Sigmoid colon (tissue), 7 donors: Measurements from ENCODE around the gene OR10G7. TPM values are rescaled to one million over a fixed set of nuclear protein-coding genes. Genes with fewer than 3 reads are reported as not detected.

Experiments used
- DNase-seq: peaks from one replicate; pipeline ENCODE4 v3.0.0-alpha.2; 2019
- H3K27ac ChIP-seq, 4 donors: fragments of 200-600 bp; sonication (generic); one replicate each; pipeline ENCODE4 v1.5.1; 2016 to 2019; ENCODE audit warnings: mild to moderate bottlenecking in 1 of 4
- H3K27me3 ChIP-seq, 3 donors: fragments of 200-600 bp; sonication (generic); one replicate each; pipeline ENCODE4 v1.5.1; 2019; ENCODE audit warnings: mild to moderate bottlenecking in 1 of 3
- H3K36me3 ChIP-seq, 4 donors: fragments of 200-600 bp; sonication (generic); one replicate each; pipeline ENCODE4 v1.5.1; 2016 to 2019
- H3K4me1 ChIP-seq, 4 donors: fragments of 200-600 bp; sonication (generic); one replicate each; pipeline ENCODE4 v1.5.1; 2017 to 2019
- H3K4me3 ChIP-seq, 4 donors: fragments of 200-600 bp; sonication (generic); one replicate each; pipeline ENCODE4 v1.5.1; 2017 to 2019; ENCODE audit warnings: mild to moderate bottlenecking in 2 of 4, moderate library complexity in 1 of 4
- H3K9me3 ChIP-seq, 4 donors: fragments of 200-600 bp in 3 of 4; sonication (generic) in 3 of 4; one replicate each; pipeline versions ENCODE4 v1.5.1 to v1.6.1; 2013 to 2019
- CTCF ChIP-seq, 4 experiments: fragments of 450-650 bp in 3 of 4; fragments of 200-600 bp in 1 of 4; IDR thresholded peaks; one replicate each; pipeline ENCODE4 v1.5.1; 2016 to 2019; ENCODE audit warnings: antibody characterized with exemption in 4 of 4, mild to moderate bottlenecking in 3 of 4, moderate library complexity in 2 of 4
- EP300 ChIP-seq, 4 donors: sonication (generic); formaldehyde crosslinking; IDR thresholded peaks; one replicate each; pipeline ENCODE4 v1.6.1; 2017; ENCODE audit warnings: antibody characterized with exemption in 4 of 4
- POLR2A ChIP-seq, 2 donors: fragments of 450-650 bp; IDR thresholded peaks; one replicate each; pipeline ENCODE4 v1.6.1; 2016; ENCODE audit warnings: antibody characterized with exemption in 2 of 2, mild to moderate bottlenecking in 2 of 2, moderate library complexity in 2 of 2
- POLR2AphosphoS5 ChIP-seq, 4 donors: sonication (generic); formaldehyde crosslinking; IDR thresholded peaks; one replicate each; pipeline ENCODE4 v1.6.1; 2017; ENCODE audit warnings: antibody characterized with exemption in 4 of 4
- WGBS, 2 donors: extraction: QIAGEN DNeasy Blood & Tissue Kit; methylation state at CpG; one replicate each; pipeline ENCODE4 v1.1.7; 2013; 5-methylcytosine and 5-hydroxymethylcytosine counted together
- intact Hi-C: fragments of 100-400 bp; cut with DNase I; formaldehyde crosslinking; loops from one replicate; pipeline ENCODE4 v1.15.1; 2023
- polyA plus RNA-seq, 3 donors: library from polyadenylated mRNA; stranded (reverse); fragments of 200-250 nt; gene quantifications; one replicate each; pipeline ENCODE4 v1.2.3, GENCODE V29; 2013
- total RNA-seq, 4 donors: library from RNA; depleted of rRNA; stranded (reverse); fragments of >200 nt; gene quantifications; one replicate each; pipeline ENCODE4 v1.1.0, GENCODE V29; 2016
- donor health status: healthy with polysubstance abuse.
- donor health status: Bipolar disorder and iron deficiency.
- donor health status: healthy.

OR10G7 gene
- total and polyA plus RNA-seq, 7 donors, result not detected

- Histone ChIP-seq H3K27ac (no peak overlapping the region), H3K27me3 (peaks cover 0 to 26% (median 7%) of the 10 kb centered on the region in 3 donors), H3K4me1 (peaks cover 0 to 10% (median 8%) of the 10 kb centered on the region in 4 donors), H3K36me3 (no peaks in the 10 kb centered on the region), H3K4me3 (no peak overlapping the region), H3K9me3 (no peaks in the 10 kb centered on the region)
- no peak for TF ChIP-seq POLR2AphosphoS5 (IDR thresholded peaks at IDR 0.05)
- TF ChIP-seq EP300 (IDR thresholded peaks at IDR 0.05), result no peak
- WGBS, 2 donors, result 53 to 94% methylated on average over 1 of the region's 1 CpG
- intact Hi-C loops, result no loop called here
- DNase-seq, result no peak
Observed at GRCh38 chr11:124077266-124077665, 36.1 kb upstream of the OR10G7 start.

- no peak overlapping the region for H3K27ac ChIP-seq
- peak overlapping the region; percentile 4 to 50 (median 40) for H3K4me3 ChIP-seq
- H3K4me1 ChIP-seq, result peaks cover 2 to 15% (median 10%) of the 10 kb centered on the region in 4 donors
- H3K36me3 ChIP-seq, result no peaks in the 10 kb centered on the region
- intact Hi-C loops, result no loop called here
- WGBS, 2 donors, result 4 to 11% methylated on average over 36 of the region's 36 CpGs
- TF ChIP-seq EP300 (IDR thresholded peaks at IDR 0.05) (no peak), CTCF (IDR thresholded peaks at IDR 0.05) (no peak), POLR2AphosphoS5 (IDR thresholded peaks at IDR 0.05) (no peak)
- H3K27me3 ChIP-seq, result peaks cover 0 to 30% (median 7%) of the 10 kb centered on the region in 3 donors
- DNase-seq, result no peak
- no peaks in the 10 kb centered on the region for H3K9me3 ChIP-seq
Observed at GRCh38 chr11:124075841-124076651, 34.9 kb upstream of the OR10G7 start.

GRCh38 chr11:124075492-124075840, 34.3 kb upstream of the OR10G7 start:
- TF ChIP-seq CTCF (IDR thresholded peaks at IDR 0.05), result no peak
- no peak for TF ChIP-seq POLR2A (IDR thresholded peaks at IDR 0.05)
- no peak for TF ChIP-seq POLR2AphosphoS5 (IDR thresholded peaks at IDR 0.05)
- TF ChIP-seq EP300 (IDR thresholded peaks at IDR 0.05), result no peak
- no peak for DNase-seq
- 62 to 76% methylated on average over 6 of the region's 6 CpGs for WGBS, 2 donors
- intact Hi-C loops, result no loop called here
- Histone ChIP-seq H3K9me3 (no peaks in the 10 kb centered on the region), H3K4me1 (peaks cover 2 to 15% (median 10%) of the 10 kb centered on the region in 4 donors), H3K27me3 (peaks cover 0 to 30% (median 7%) of the 10 kb centered on the region in 3 donors), H3K4me3 (peak overlapping the region in 1 of 4 donors; percentile 49), H3K36me3 (no peaks in the 10 kb centered on the region), H3K27ac (no peak overlapping the region)

- intact Hi-C loops, result loop anchor here (5.0 kb wide), 2 partner anchors 123 to 513 kb away; no protein-coding TSS in a partner anchor
- WGBS, 2 donors, result 96 to 97% methylated on average over 5 of the region's 5 CpGs
- no peaks in the 10 kb centered on the region for H3K36me3 ChIP-seq
- no peak for TF ChIP-seq POLR2AphosphoS5 (IDR thresholded peaks at IDR 0.05)
- no peak for TF ChIP-seq POLR2A (IDR thresholded peaks at IDR 0.05)
- TF ChIP-seq EP300 (IDR thresholded peaks at IDR 0.05), result no peak
- TF ChIP-seq CTCF (IDR thresholded peaks at IDR 0.05), result no peak
- peaks cover 2 to 19% (median 14%) of the 10 kb centered on the region in 4 donors for H3K4me1 ChIP-seq
- H3K4me3 ChIP-seq, result no peak overlapping the region
- H3K27ac ChIP-seq, result no peak overlapping the region
- DNase-seq, result no peak
- H3K9me3 ChIP-seq, result no peaks in the 10 kb centered on the region
- H3K27me3 ChIP-seq, result peaks cover 0 to 38% (median 7%) of the 10 kb centered on the region in 3 donors
Observed at GRCh38 chr11:124074554-124074953, 33.4 kb upstream of the OR10G7 start.

- no peak overlapping the region for H3K27ac ChIP-seq
- H3K4me1 ChIP-seq, result peaks cover 2 to 24% (median 17%) of the 10 kb centered on the region in 4 donors
- no peak for DNase-seq
- 88 to 93% methylated on average over 8 of the region's 8 CpGs for WGBS, 2 donors
- no peak overlapping the region for H3K4me3 ChIP-seq
- intact Hi-C loops, result loop anchor here (5.0 kb wide), 2 partner anchors 125 to 515 kb away; no protein-coding TSS in a partner anchor
- TF ChIP-seq POLR2A (IDR thresholded peaks at IDR 0.05) (no peak), CTCF (IDR thresholded peaks at IDR 0.05) (no peak), EP300 (IDR thresholded peaks at IDR 0.05) (no peak), POLR2AphosphoS5 (IDR thresholded peaks at IDR 0.05) (no peak)
- H3K36me3 ChIP-seq, result no peaks in the 10 kb centered on the region
- H3K27me3 ChIP-seq, result peaks cover 0 to 28% (median 14%) of the 10 kb centered on the region in 3 donors
- no peaks in the 10 kb centered on the region for H3K9me3 ChIP-seq
Observed at GRCh38 chr11:124072147-124072546, 31.0 kb upstream of the OR10G7 start.
